K562 (cell line): ENCODE data around the gene TMEM135. TPM values are rescaled to one million over a fixed set of nuclear protein-coding genes. Genes with fewer than 3 reads are reported as not detected.

Source experiments
- ATAC-seq: fragments of 200-7000 bp; cut with Tn5 transposase; 3 replicates; pipeline ENCODE4 v1.9.1; 2020; ENCODE audit warnings: moderate library complexity
- Bru-seq: library from RNA; stranded (reverse); fragments of 400-500 nt; gene quantifications from one replicate; lab custom pipeline; 2021; lab: Mats Ljungman, UMichigan
- BruChase-seq, 2 experiments: library from RNA; stranded (reverse); fragments of 400-500 nt; gene quantifications; one replicate each; lab custom pipeline; 2021; lab: Mats Ljungman, UMichigan
- BruUV-seq: library from RNA; stranded (reverse); fragments of 400-500 nt; replicated peaks from 2 replicates; lab custom pipeline; 2021; lab: Mats Ljungman, UMichigan
- CTCF ChIA-PET: fragments of 300-600 bp; formaldehyde crosslinking; extraction: SDS; loops from one replicate; lab custom pipeline; 2021; ENCODE audit warnings: low intra/inter-chr PET ratio; lab: Yijun Ruan, JAX
- POLR2A ChIA-PET: fragments of 300-600, 350-650 bp; sonication (Branson Sonifier 250); formaldehyde crosslinking; extraction: SDS; loops from one replicate; lab custom pipeline; 2021; ENCODE audit warnings: antibody characterized with exemption, inconsistent platforms; lab: Yijun Ruan, JAX
- DNase-seq, 4 experiments: peaks; one replicate each; pipeline versions ENCODE4 v3.0.0 to v3.0.0-alpha.2; 2011 to 2018; ENCODE audit warnings: low spot score in 3 of 4, mixed read lengths in 3 of 4; ENCODE audit errors: extremely low read depth in 1 of 4
- FAIRE-seq: peaks from 2 replicates; lab custom pipeline; 2011; peaks lifted over from hg19 to GRCh38; lab: Jason Lieb, UNC
- H2AFZ ChIP-seq: 2 replicates; pipeline ENCODE4 v1.6.0; 2011; ENCODE audit warnings: low read depth, low read length, control low read depth, inconsistent platforms
- H3K27ac ChIP-seq: fragments of 200-600 bp; 3 replicates; pipeline ENCODE4 v1.8.0; 2011; ENCODE audit warnings: low read depth, mild to moderate bottlenecking, control low read depth, inconsistent platforms, low read length, moderate library complexity, mixed read lengths; ENCODE audit errors: extremely low read depth
- H3K27me3 ChIP-seq, 2 experiments: fragments of 300-600 bp in 1 of 2; 2 replicates in 1 of 2; 3 replicates in 1 of 2; pipeline versions ENCODE4 v1.6.0 to v1.8.0; 2011; ENCODE audit warnings: inconsistent platforms in 2 of 2, low read length in 2 of 2, mild to moderate bottlenecking in 1 of 2, mixed read lengths in 1 of 2, moderate library complexity in 1 of 2; ENCODE audit not compliant: control insufficient read depth in 2 of 2, insufficient read depth in 2 of 2
- H3K36me3 ChIP-seq: fragments of 300-600 bp; 3 replicates; pipeline ENCODE4 v1.8.0; 2011; ENCODE audit warnings: mild to moderate bottlenecking, low read length, inconsistent platforms; ENCODE audit not compliant: control insufficient read depth, insufficient read depth
- H3K4me1 ChIP-seq, 2 experiments: fragments of 200-600 bp in 1 of 2; replicated peaks in 1 of 2; 2 replicates in 1 of 2; 3 replicates in 1 of 2; pipeline versions ENCODE4 v1.5.1 to v1.8.0; 2011; ENCODE audit warnings: inconsistent platforms in 2 of 2, low read length in 2 of 2, mild to moderate bottlenecking in 1 of 2, mixed read lengths in 1 of 2, moderate library complexity in 1 of 2; ENCODE audit not compliant: control insufficient read depth in 2 of 2, insufficient read depth in 2 of 2
- H3K4me2 ChIP-seq: 2 replicates; pipeline ENCODE4 v1.6.1; 2011; ENCODE audit warnings: low read length, control low read depth, inconsistent platforms, mixed read lengths; ENCODE audit not compliant: insufficient read depth
- H3K4me3 ChIP-seq: fragments of 200-600 bp; sonication (generic), shearing (Covaris generic); 2 replicates; pipeline ENCODE4 v1.5.1; 2016; ENCODE audit warnings: control low read depth, inconsistent platforms
- H3K79me2 ChIP-seq: fragments of 200-600 bp; 3 replicates; pipeline ENCODE4 v1.8.0; 2011; ENCODE audit warnings: low read length, inconsistent platforms; ENCODE audit not compliant: control insufficient read depth, insufficient read depth
- H3K9ac ChIP-seq, 2 experiments: 2 replicates each; pipeline versions ENCODE4 v1.6.0 to v1.6.1; 2011; ENCODE audit warnings: low read depth in 2 of 2, low read length in 2 of 2, control low read depth in 1 of 2, inconsistent platforms in 1 of 2, mild to moderate bottlenecking in 1 of 2, mixed read lengths in 1 of 2; ENCODE audit not compliant: insufficient read depth in 1 of 2
- H3K9me1 ChIP-seq: one replicate; pipeline ENCODE4 v1.6.0; 2011; ENCODE audit warnings: inconsistent platforms, mild to moderate bottlenecking, low read length, moderate library complexity; ENCODE audit not compliant: control insufficient read depth, insufficient read depth
- H3K9me3 ChIP-seq: replicated peaks from 2 replicates; pipeline ENCODE4 v1.5.1; 2011; ENCODE audit warnings: low read depth, low read length, inconsistent platforms; ENCODE audit not compliant: control insufficient read depth, insufficient read depth
- H4K20me1 ChIP-seq: replicated peaks from 2 replicates; pipeline ENCODE4 v1.6.1; 2011; ENCODE audit warnings: low read length, inconsistent platforms, mixed read lengths; ENCODE audit not compliant: control insufficient read depth, insufficient read depth
- CHD2 ChIP-seq: IDR thresholded peaks from 2 replicates; pipeline ENCODE4 v1.6.1; 2011; ENCODE audit warnings: low read depth, low read length
- COPS2 ChIP-seq: fragments of 450-650 bp; conservative IDR thresholded peaks from 2 replicates; pipeline ENCODE4 v1.6.1; 2016; ENCODE audit warnings: mild to moderate bottlenecking, moderate library complexity
- ETS2 ChIP-seq: IDR thresholded peaks from 2 replicates; pipeline ENCODE4 v1.6.1; 2016; ENCODE audit warnings: borderline replicate concordance, missing genetic modification characterization, mild to moderate bottlenecking, moderate library complexity, missing compliant biosample characterization; ENCODE audit not compliant: poor library complexity, severe bottlenecking
- KLF1 ChIP-seq: fragments of 450-650 bp; IDR thresholded peaks from 2 replicates; pipeline ENCODE4 v1.6.1; 2016; ENCODE audit warnings: missing genetic modification characterization, missing compliant biosample characterization
- MCM2 ChIP-seq: fragments of 450-650 bp; IDR thresholded peaks from 2 replicates; pipeline ENCODE4 v1.6.1; 2017; ENCODE audit warnings: low read depth, mild to moderate bottlenecking
- MXI1 ChIP-seq: IDR thresholded peaks from 2 replicates; pipeline ENCODE4 v1.6.1; 2011; ENCODE audit warnings: low read depth, mild to moderate bottlenecking, improper control_type of control experiment, low read length
- MYC ChIP-seq, 2 experiments: fragments of 250-450 bp in 1 of 2; sonication (Bioruptor Pico) in 1 of 2; IDR thresholded peaks; 2 replicates each; pipeline versions ENCODE4 v1.5.1 to v1.6.1; 2012 to 2021; ENCODE audit warnings: low read depth in 2 of 2, borderline replicate concordance in 1 of 2, improper control_type of control experiment in 1 of 2, low read length in 1 of 2, mild to moderate bottlenecking in 1 of 2, moderate library complexity in 1 of 2
- NCOA2 ChIP-seq, 2 experiments: fragments of 450-650 bp; IDR thresholded peaks; 2 replicates each; pipeline ENCODE4 v1.6.1; 2018; ENCODE audit warnings: mild to moderate bottlenecking in 2 of 2, moderate library complexity in 1 of 2; ENCODE audit not compliant: partially characterized antibody in 2 of 2
- NCOR1 ChIP-seq: fragments of 450-650 bp; IDR thresholded peaks from 2 replicates; pipeline ENCODE4 v1.6.1; 2016; ENCODE audit warnings: mild to moderate bottlenecking, moderate library complexity
- PHB ChIP-seq: fragments of 250-450 bp; sonication (Bioruptor Pico); IDR thresholded peaks from 2 replicates; pipeline ENCODE4 v1.5.0; 2021
- POLR2AphosphoS2 ChIP-seq: IDR thresholded peaks from 2 replicates; pipeline ENCODE4 v1.6.1; 2012; ENCODE audit warnings: low read length, improper control_type of control experiment
- SMAD2 ChIP-seq: fragments of 150-350 bp; IDR thresholded peaks from 2 replicates; pipeline ENCODE4 v1.6.1; 2014; ENCODE audit warnings: low read depth, mild to moderate bottlenecking, low read length
- TCF3 ChIP-seq: sonication (generic); formaldehyde crosslinking; IDR thresholded peaks from 2 replicates; pipeline ENCODE4 v1.4.0; 2020; ENCODE audit warnings: mild to moderate bottlenecking, missing genetic modification reagents
- TSC22D4 ChIP-seq: fragments of 450-650 bp; IDR thresholded peaks from 2 replicates; pipeline ENCODE4 v1.6.1; 2016; ENCODE audit warnings: missing genetic modification characterization, missing biosample characterization, control low read depth
- ZNF174 ChIP-seq: fragments of 250-450 bp; sonication (Bioruptor Pico); IDR thresholded peaks from 2 replicates; pipeline ENCODE4 v1.4.0; 2020; ENCODE audit warnings: mild to moderate bottlenecking
- ZNF232 ChIP-seq: sonication (generic); formaldehyde crosslinking; IDR thresholded peaks from 2 replicates; pipeline ENCODE4 v1.8.0; 2022; ENCODE audit warnings: mild to moderate bottlenecking, missing genetic modification reagents
- ZNF347 ChIP-seq: fragments of 450-650 bp; formaldehyde crosslinking; IDR thresholded peaks from 2 replicates; pipeline ENCODE4 v1.4.0; 2020; ENCODE audit warnings: low read depth, mild to moderate bottlenecking, moderate library complexity
- ZNF764 ChIP-seq: fragments of 250-450 bp; sonication (Bioruptor Pico); IDR thresholded peaks from 2 replicates; pipeline ENCODE4 v1.4.0; 2020; ENCODE audit warnings: low read depth, mild to moderate bottlenecking, moderate library complexity
- WGBS: fragments of 100-300 bp; shearing (Covaris generic); methylation state at CpG from one replicate; pipeline ENCODE4 v1.1.6; 2016; ENCODE audit warnings: low coverage, mixed read lengths; ENCODE audit not compliant: insufficient coverage; ENCODE audit errors: missing lambda C conversion rate; 5-methylcytosine and 5-hydroxymethylcytosine counted together
- in situ Hi-C: fragments of 300-500 bp; cut with MboI; formaldehyde crosslinking; loops from 4 replicates; pipeline ENCODE4 v1.15.0; 2018; ENCODE audit warnings: inconsistent platforms, mixed read lengths
- intact Hi-C: fragments of 100-400 bp; cut with micrococcal nuclease; formaldehyde crosslinking; loops from 2 replicates; pipeline ENCODE4 v1.14.2; 2022
- long read RNA-seq, 3 experiments: library from polyadenylated mRNA in 2 of 3; library from RNA in 1 of 3; unstranded in 2 of 3; stranded (forward) in 1 of 3; transcript quantifications; one replicate each; pipeline ENCODE4 v2.0.0, GENCODE V29; 2019 to 2022
- polyA minus RNA-seq, 3 experiments: library from RNA; depleted of rRNA, polyadenylated mRNA; stranded (reverse); fragments of >200 nt; gene quantifications; 2 replicates each; pipeline ENCODE4 v1.2.3, GENCODE V29; 2011
- polyA plus RNA-seq, 8 experiments: library from polyadenylated mRNA; depleted of rRNA in 4 of 8; stranded (reverse) in 5 of 8; unstranded in 3 of 8; fragments of >200 nt; fragmentation: Nextera tagmentation in 2 of 8; fragmentation: Illumina TruSeq in 1 of 8; extraction: Ambion mirVana in 2 of 8; extraction: Trizol in 1 of 8; gene quantifications; 2 replicates each; pipeline versions ENCODE4 v1.2.1 to v1.2.3, GENCODE V29; 2011 to 2014; ENCODE audit warnings: inconsistent platforms in 1 of 8, missing spikeins in 1 of 8
- total RNA-seq, 7 experiments: library from RNA; depleted of rRNA in 6 of 7; stranded (reverse); fragments of >200 nt in 6 of 7; fragmentation: Illumina TruSeq in 2 of 7; extraction: Trizol in 2 of 7; gene quantifications; 2 replicates each; pipeline versions ENCODE4 v1.2.1 to v1.2.3, GENCODE V29; 2011 to 2021; ENCODE audit warnings: low replicate concordance in 1 of 7

Gene TMEM135
- 53.5 and 67.7 TPM in 2 replicates for total RNA-seq (2011; cell fraction: chromatin; rRNA removed; ENCODE audit: low replicate concordance)
- 29.0 and 34.1 TPM in 2 replicates for total RNA-seq (2011; cell fraction: nucleolus; rRNA removed)
- 47.7 and 69.0 TPM in 2 replicates for total RNA-seq (2011; cell fraction: nucleoplasm; rRNA removed)
- total RNA-seq (2014; rRNA removed), result 17.3 and 18.1 TPM in 2 replicates
- total RNA-seq (2014; rRNA removed; fragmentation: Illumina TruSeq; extraction: Trizol), result 50.4 and 76.4 TPM in 2 replicates
- total RNA-seq (2015; rRNA removed; fragmentation: Illumina TruSeq; extraction: Trizol), result 39.5 and 53.6 TPM in 2 replicates
- 41.4 and 49.4 TPM in 2 replicates for total RNA-seq (2021)
- polyA plus RNA-seq (2011; rRNA removed), result 36.4 and 45.1 TPM in 2 replicates
- 25.2 and 57.5 TPM in 2 replicates for polyA plus RNA-seq (2011; cell fraction: cytosol; rRNA removed)
- 42.6 and 53.1 TPM in 2 replicates for polyA plus RNA-seq (2011; cell fraction: nucleus; rRNA removed)
- polyA plus RNA-seq (2012), result 22.6 and 38.2 TPM in 2 replicates
- 23.1 and 23.2 TPM in 2 replicates for polyA plus RNA-seq (2014; fragmentation: Illumina TruSeq; extraction: Trizol)
- 10 to 100 TPM; 24.0 to 24.9 TPM for polyA plus RNA-seq (2014; fragmentation: Nextera tagmentation; extraction: Ambion mirVana)
- 17.7 and 19.6 TPM in 2 replicates for polyA plus RNA-seq (2014; rRNA removed)
- polyA minus RNA-seq (2011; rRNA and poly(A)+ RNA removed), result 59.9 and 79.4 TPM in 2 replicates
- polyA minus RNA-seq (2011; cell fraction: cytosol; rRNA and poly(A)+ RNA removed), result 22.8 and 25.4 TPM in 2 replicates
- polyA minus RNA-seq (2011; cell fraction: nucleus; rRNA and poly(A)+ RNA removed), result 69.3 and 81.3 TPM in 2 replicates
- percentile 80 among the genes with signal in this experiment for Bru-seq, nascent RNA
- percentile 84 among the genes with signal in this experiment for BruChase-seq, experiment 1, labeled RNA remaining after a 2-hour chase
- BruChase-seq, experiment 2, labeled RNA remaining after a 6-hour chase, result percentile 87 among the genes with signal in this experiment
- long read RNA-seq, experiment 1, transcript TMEM135-201 (15 exons, 2,433 nt), result major isoform, 82 of 108 reads
- long read RNA-seq, experiment 1, transcript TMEM135-202 (14 exons, 3,938 nt), result minor isoform, 7 of 108 reads
- long read RNA-seq, experiment 1, partial matches to known transcripts, result 11 of 108 reads
- long read RNA-seq, experiment 1, other reads (novel, unspliced or antisense), result 8 of 108 reads
- long read RNA-seq, experiment 2, partial matches to known transcripts, result 0 of 37 reads
- long read RNA-seq, experiment 2, other reads (novel, unspliced or antisense), result 37 of 37 reads
- long read RNA-seq, experiment 3, transcript TMEM135-201 (15 exons, 2,433 nt), result major isoform, 12 of 18 reads
- long read RNA-seq, experiment 3, partial matches to known transcripts, result 2 of 18 reads
- long read RNA-seq, experiment 3, other reads (novel, unspliced or antisense), result 2 of 18 reads

DNA sequence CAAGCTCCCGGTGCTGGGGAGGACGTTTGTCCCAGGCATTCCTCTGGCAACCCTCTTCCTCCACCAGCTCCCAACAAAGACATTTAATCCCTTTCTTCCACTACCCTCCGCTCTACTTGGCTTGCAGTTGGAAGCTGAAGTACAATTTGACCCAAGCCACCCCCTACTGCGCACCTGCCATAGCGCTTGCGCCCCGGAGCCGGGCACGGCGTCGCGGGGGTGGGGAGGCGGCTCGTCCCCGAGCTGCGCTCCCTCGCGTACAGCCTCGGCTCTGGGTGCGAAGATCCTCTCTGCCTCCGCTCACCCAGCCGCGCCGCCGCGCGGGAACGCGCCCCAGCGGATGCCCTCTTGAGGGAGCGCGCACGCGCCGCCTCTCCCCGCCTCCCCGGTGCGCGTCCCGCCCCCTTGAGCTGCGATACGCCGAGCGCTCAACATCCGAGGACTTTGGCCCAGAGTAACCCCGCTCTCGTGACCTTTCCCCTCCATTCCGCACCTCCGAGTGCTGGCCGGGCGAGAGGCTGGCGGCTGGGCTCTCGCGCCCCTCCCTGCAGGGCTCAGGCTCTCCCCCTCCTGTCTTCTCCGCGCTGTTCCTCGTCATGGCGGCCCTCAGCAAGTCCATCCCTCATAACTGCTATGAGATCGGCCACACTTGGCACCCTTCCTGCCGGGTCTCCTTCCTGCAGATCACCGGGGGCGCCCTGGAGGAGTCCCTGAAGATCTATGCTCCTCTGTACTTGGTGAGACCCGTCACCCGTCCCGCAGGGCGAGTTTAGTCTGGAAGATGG is at the start of gene TMEM135:
TMEM135 (plus strand) TSS at position 485 of the 785 bp plus-strand sequence; CDS start at position 597, 112 bp downstream.
- intact Hi-C loops (loop anchor here (1.0 to 5.0 kb wide), 3 partner anchors 37 to 99 kb away; no protein-coding TSS in a partner anchor), in situ Hi-C loops (no loop called here)
- DNase-seq (peak; percentile 97 to 98 (median 97)), ATAC-seq (peak; percentile 95), FAIRE-seq (peak; percentile 92)
- POLR2A ChIA-PET, result interaction anchor here (0.9 to 1.8 kb wide), 8 partner anchors 11 to 177 kb away, joined by 3 to 6 read pairs (median 3); no protein-coding TSS in a partner anchor
- peaks cover 20% of the 10 kb centered on the region; the same call in 2 of the 3 replicates for H3K36me3 ChIP-seq
- CTCF ChIA-PET, result no interaction called here
- peak within 1 kb of the TSS; percentile 81 for H3K4me3 ChIP-seq
- no peaks in the 10 kb centered on the region for H3K9me1 ChIP-seq
- H4K20me1 ChIP-seq, result no peaks in the 10 kb centered on the region
- BruUV-seq, result no TSS peak
- H3K9ac ChIP-seq, result peak within 1 kb of the TSS; percentile 90 to 95
- peaks cover 51% of the 10 kb centered on the region for H3K79me2 ChIP-seq
- H3K4me2 ChIP-seq, result peak within 1 kb of the TSS; percentile 84
- H3K27me3 ChIP-seq, result no peaks in the 10 kb centered on the region
- H3K9me3 ChIP-seq, result no peaks in the 10 kb centered on the region
- H3K27ac ChIP-seq, result peak within 1 kb of the TSS; percentile 92
- H2AFZ ChIP-seq, result peak within 1 kb of the TSS; percentile 95
- peaks cover 10 to 23% of the 10 kb centered on the region in 2 experiments for H3K4me1 ChIP-seq
- WGBS, result under 1% methylated on average over 63 of the region's 66 CpGs
- TF ChIP-seq ETS2 (tag), result no peak
- no peak for TF ChIP-seq ZNF347 (CRISPR knock-in tag)
- TF ChIP-seq ZNF174 (CRISPR knock-in tag), result no peak
- TF ChIP-seq PHB, result no peak
- no peak for TF ChIP-seq ZNF764
- TF ChIP-seq NCOR1, result peak; percentile 96
- TF ChIP-seq MCM2, result no peak
- no peak for TF ChIP-seq SMAD2
- TF ChIP-seq MXI1, result peak; percentile 38; the same call in 1 of the 2 replicates
- TF ChIP-seq KLF1, result no peak
- peak; percentile 46; the same call in 1 of the 2 replicates for TF ChIP-seq ZNF232 (CRISPR knock-in tag)
- peak; percentile 53; the same call in 1 of the 2 replicates for TF ChIP-seq MYC (IDR thresholded peaks at IDR 0.05; ENCODE audit: low read depth, low read length)
- no peak; the same call in 1 of the 2 replicates for TF ChIP-seq MYC (CRISPR knock-in tag; IDR thresholded peaks at IDR 0.05; ENCODE audit: borderline replicate concordance, low read depth)
- no peak for TF ChIP-seq TCF3 (CRISPR knock-in tag)
- TF ChIP-seq TSC22D4 (tag), result no peak
- TF ChIP-seq COPS2, result no peak
- no peak for TF ChIP-seq NCOA2 (IDR thresholded peaks at IDR 0.05; ENCODE audit: partially characterized antibody in 2 of 2)
- TF ChIP-seq POLR2AphosphoS2, result peak; percentile 37; the same call in 1 of the 2 replicates
- TF ChIP-seq CHD2, result 0 out of 2 replicates have a peak, but pooled peaks have one; percentile 49
